CD4-positive, alpha-beta T cell treated with Interferon alpha-2 for 1 hour (primary cell): Measurements from ENCODE around the gene ADAMTSL1.

Experiments used
- DNase-seq, 2 donors: peaks; one replicate each; pipeline ENCODE4 v3.0.0-alpha.2; 2020 to 2022

ADAMTSL1 gene

GRCh38 chr9:18675332-18675731 lies 201.4 kb downstream of the ADAMTSL1 start:
- no peak for DNase-seq

DNA sequence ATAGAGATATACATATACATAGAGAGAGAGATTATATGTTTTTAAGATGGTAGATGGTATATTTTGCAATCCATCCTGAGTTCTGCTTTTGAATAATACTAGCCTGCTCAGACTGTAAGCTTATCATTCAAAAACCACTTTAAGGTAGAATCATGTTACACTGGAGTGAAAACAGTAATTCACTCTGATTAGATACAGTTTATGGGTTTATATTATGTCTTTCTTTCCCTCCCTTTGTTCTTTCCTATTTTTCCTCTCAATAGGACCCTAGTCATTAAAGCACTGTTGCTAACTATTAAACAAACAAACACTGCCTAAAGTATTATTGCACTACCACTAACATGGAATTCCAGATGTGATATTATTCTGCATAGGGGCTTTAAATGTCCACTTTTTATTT lies 202.0 kb downstream of the ADAMTSL1 start:
- no peak for DNase-seq

- no peak for DNase-seq
These were observed 202.6 kb downstream of the ADAMTSL1 start for GRCh38 chr9:18676525-18676924.

GRCh38 chr9:18678821-18679590 lies 205.1 kb downstream of the ADAMTSL1 start:
- no peak for DNase-seq

DNA sequence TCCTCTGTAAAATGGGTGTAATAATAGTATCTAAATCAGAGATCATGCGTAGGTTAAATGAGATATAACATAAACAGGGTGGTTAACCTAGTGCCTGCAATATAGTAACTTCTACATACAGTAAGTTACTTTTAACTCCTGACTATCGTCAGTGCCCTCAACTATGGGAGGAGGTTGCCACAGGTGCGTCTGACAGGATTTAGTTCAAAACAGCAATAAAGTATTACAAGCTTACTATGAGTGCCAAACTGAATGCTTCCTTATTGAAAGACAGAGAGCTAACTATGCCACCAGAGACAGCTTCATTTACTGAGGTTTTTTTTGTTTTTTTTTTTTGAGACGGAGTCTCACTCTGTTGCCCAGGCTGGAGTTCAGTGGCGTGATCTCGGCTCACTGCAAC lies 209.0 kb downstream of the ADAMTSL1 start:
- no peak for DNase-seq

DNA sequence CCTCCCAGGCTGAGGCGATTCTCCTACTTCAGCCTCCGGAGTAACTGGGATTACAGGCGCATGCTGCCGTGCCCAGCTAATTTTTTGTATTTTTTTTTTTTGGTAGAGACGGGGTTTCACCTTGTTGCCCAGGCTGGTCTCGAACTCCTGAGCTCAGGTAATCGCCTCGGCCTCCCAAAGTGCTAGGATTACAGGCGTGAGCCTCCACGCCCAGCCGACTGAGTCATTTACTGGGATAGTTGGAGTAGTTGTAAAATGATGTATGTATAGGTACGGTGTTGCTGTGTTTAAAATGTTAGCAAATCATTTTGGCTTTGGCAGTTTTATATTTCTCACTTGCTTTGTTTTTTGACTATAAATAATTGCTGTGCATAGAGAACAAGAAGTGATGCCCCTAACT lies 209.4 kb downstream of the ADAMTSL1 start:
- DNase-seq = no peak

- DNase-seq = no peak
These were observed 209.9 kb downstream of the ADAMTSL1 start for GRCh38 chr9:18683851-18684250.

- DNase-seq = no peak
These were observed 210.8 kb downstream of the ADAMTSL1 start for GRCh38 chr9:18684593-18685317.

DNA sequence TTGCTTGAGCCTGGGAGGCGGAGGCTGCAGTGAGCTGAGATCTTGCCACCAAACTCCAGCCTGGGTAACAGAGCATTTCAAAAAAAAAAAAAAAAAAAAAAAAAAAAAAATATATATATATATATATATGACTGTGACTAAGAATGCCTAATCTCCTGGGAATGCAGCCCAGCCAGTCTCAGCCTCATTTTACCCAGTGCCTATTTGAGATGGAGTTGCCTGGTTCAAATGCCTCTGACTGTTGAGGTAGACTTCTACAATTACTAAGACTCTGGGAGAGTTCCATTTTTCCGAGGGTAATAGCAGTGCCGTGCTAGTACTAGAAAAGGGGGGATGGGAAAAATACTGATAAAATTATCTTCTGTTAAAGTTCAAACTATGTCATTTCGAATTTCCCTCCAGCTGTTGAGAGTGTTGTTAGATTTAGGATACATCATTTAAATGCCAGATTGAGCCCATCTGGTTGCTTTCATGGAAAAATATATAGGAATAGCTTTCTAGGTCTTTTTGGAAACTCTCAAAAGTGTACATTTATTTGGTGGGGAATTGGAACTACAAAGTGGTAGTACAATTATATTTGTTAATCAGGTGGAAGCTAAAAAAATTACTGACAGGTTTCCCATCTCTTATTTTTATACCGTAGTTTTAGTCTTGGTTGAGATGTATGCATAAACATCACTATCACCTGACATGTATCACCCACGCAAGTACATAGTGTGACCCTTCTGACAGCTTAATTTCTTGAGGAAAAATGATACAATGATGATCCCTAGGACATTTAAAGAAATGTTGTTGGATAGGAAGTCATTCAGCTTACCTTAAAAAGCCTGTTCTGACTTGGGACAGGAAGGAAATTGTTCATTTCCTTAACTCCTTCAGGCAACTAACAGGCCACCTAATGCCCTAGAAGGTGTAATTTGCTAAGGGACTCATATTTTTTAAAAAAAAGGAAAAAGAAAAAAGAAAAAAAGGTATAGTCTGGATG lies 214.9 kb downstream of the ADAMTSL1 start:
- no peak for DNase-seq

GRCh38 chr9:18689921-18690320 lies 216.0 kb downstream of the ADAMTSL1 start:
- no peak for DNase-seq

GRCh38 chr9:18692268-18692667 lies 218.3 kb downstream of the ADAMTSL1 start:
- DNase-seq = no peak

DNA sequence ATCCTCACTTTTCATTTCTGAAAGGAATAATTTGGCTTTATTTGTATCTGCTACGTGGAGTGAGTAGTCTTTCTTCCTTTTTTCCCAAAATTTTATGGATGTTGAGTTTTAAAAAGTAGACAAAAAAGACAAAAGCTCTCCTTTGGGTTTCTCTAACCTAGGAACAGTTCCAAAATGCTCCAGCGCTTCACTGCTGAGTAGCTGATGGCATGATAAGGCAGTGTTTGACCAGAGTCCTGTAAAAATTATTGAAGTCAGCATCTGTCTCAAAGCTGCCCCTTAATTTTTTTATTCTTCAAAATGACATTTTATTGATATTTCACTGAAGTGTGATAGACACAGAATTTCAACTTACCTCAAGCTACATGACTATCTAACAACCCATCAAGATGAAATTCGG lies 219.0 kb downstream of the ADAMTSL1 start:
- DNase-seq = no peak

GRCh38 chr9:18694959-18695668 lies 221.2 kb downstream of the ADAMTSL1 start:
- no peak for DNase-seq

DNA sequence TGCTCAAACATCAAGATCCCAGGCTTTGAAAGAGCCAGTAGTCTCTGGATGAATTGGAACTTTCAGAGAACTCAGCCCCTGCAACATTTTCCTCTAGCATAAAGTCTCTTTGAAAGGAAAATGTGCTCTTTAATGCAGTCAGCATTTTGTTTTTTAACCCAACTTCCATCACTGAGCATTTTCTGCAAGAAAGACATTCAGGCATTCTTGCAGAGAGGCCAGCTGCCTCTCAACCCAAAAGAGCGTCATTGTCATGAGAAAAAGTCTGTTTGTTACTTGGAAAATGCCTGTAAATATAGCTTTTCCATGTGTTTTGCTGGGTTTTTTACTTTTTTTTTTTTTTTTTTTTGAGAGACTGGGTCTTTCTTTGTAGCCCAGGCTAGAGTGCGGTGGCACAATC lies 225.0 kb downstream of the ADAMTSL1 start:
- no peak for DNase-seq

- DNase-seq = no peak
These were observed 225.8 kb downstream of the ADAMTSL1 start for GRCh38 chr9:18699764-18700163.

- DNase-seq = no peak
These were observed 226.8 kb downstream of the ADAMTSL1 start for GRCh38 chr9:18700714-18701113.

DNA sequence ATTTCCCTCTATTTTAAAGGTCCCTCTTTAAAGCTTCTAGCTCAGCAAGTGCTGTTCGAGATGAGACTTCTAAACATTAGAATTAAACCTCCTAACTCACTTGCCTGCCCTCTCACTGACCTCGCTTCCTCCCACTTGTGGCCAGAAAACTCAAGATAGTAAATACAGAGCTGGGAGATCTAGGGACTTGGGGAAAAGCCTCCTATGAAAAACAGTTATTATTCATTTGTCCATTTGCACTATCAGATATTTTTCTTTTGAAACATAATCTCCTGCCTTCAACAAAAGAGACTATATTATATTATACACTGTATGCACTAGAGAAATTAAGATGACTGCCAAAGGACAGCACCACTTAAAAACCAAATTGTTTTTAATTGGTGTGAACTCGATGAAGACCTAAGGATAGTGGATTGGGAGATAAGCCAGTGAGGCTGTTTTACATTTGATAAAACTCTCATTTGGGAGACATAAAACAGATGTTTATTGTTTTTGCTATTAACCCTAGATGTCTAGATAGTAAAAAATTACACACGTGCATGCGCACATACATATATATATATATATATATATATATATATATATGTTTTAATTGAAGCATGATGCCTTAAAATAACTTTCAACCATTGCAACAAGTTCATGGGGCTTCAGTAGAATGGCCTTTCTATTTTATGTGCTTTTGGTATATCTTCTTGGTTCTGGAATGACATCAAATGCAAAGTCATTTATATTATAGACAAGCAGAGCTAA lies 229.4 kb downstream of the ADAMTSL1 start:
- DNase-seq = no peak

DNA sequence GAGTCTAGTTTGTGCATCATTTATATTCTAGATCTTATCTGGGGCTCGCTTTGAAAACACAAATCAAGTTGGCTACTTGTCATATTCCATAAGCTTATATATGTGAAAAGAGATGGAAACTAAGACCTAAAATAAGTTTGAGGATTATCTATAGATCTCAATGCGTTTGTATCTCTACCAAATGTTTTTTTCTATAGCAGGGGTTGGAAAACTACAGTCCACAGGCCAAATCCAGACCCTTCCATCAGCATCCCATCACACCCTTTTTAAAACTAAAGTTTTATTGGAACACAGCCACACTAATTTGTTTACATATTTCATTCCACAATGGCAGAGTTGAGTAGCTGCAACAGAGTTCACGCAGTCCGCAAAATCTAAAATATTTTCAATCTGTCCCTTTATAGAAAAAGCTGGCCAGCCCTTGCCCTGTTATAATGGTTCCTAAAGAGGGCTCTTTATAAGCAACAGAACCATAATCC lies 230.0 kb downstream of the ADAMTSL1 start:
- DNase-seq = no peak

GRCh38 chr9:18705796-18706392 lies 231.9 kb downstream of the ADAMTSL1 start:
- no peak for DNase-seq

- DNase-seq = no peak
These were observed 232.7 kb downstream of the ADAMTSL1 start for GRCh38 chr9:18706648-18707047.

- no peak for DNase-seq
These were observed 233.1 kb downstream of the ADAMTSL1 start for GRCh38 chr9:18707061-18707461.
